GM20431 (cell line): ENCODE results near the gene LPXN.

Source experiments
- in situ Hi-C: fragments of 300-500 bp; cut with MseI, MboI; formaldehyde crosslinking; loops from one replicate; pipeline ENCODE4 v1.15.0; 2020; ENCODE audit warnings: low sequenced_read_pairs; ENCODE audit not compliant: unreplicated experiment

The LPXN gene

GRCh38 chr11:58575377-58576020 is at the start of gene LPXN:
TSS of gene LPXN (minus strand) at chr11:58575856. CDS start at chr11:58575772, 84 bp downstream.
- in situ Hi-C loops = no loop called here

- in situ Hi-C loops = no loop called here
Observed at GRCh38 chr11:58625086-58625485, 49.4 kb upstream of the LPXN start.

- in situ Hi-C loops = no loop called here
Observed at GRCh38 chr11:58622344-58622743, 46.7 kb upstream of the LPXN start, which contains the start of gene CNTF. TSS of gene CNTF (plus strand) at chr11:58622665. CDS start at chr11:58622753, 88 bp downstream.

- in situ Hi-C loops = no loop called here
Observed at GRCh38 chr11:58621586-58622262, 46.1 kb upstream of the LPXN start.

- in situ Hi-C loops = no loop called here
Observed at GRCh38 chr11:58617976-58618557, 42.4 kb upstream of the LPXN start.

GRCh38 chr11:58616594-58616993 is 40.9 kb upstream of the LPXN start:
- in situ Hi-C loops = no loop called here

GRCh38 chr11:58615559-58615958 is 39.9 kb upstream of the LPXN start:
- in situ Hi-C loops = no loop called here

- in situ Hi-C loops = no loop called here
Observed at GRCh38 chr11:58613228-58613627, 37.6 kb upstream of the LPXN start.

GRCh38 chr11:58609723-58610122 is 34.1 kb upstream of the LPXN start:
- in situ Hi-C loops = no loop called here

GRCh38 chr11:58608331-58608730 is 32.7 kb upstream of the LPXN start:
- in situ Hi-C loops = no loop called here

GRCh38 chr11:58606930-58607714 is 31.5 kb upstream of the LPXN start:
- in situ Hi-C loops = no loop called here

GRCh38 chr11:58600510-58600909 is 24.9 kb upstream of the LPXN start:
- in situ Hi-C loops = no loop called here

GRCh38 chr11:58597486-58598144 is 22.0 kb upstream of the LPXN start:
- in situ Hi-C loops = no loop called here

GRCh38 chr11:58596621-58597020 is 21.0 kb upstream of the LPXN start:
- in situ Hi-C loops = no loop called here

- in situ Hi-C loops = no loop called here
Observed at GRCh38 chr11:58594826-58595225, 19.2 kb upstream of the LPXN start.

GRCh38 chr11:58592760-58593472 is 17.3 kb upstream of the LPXN start:
- in situ Hi-C loops = no loop called here

- in situ Hi-C loops = no loop called here
Observed at GRCh38 chr11:58591659-58592058, 16.0 kb upstream of the LPXN start.

GRCh38 chr11:58586998-58587397 is 11.3 kb upstream of the LPXN start:
- in situ Hi-C loops = no loop called here

- in situ Hi-C loops = no loop called here
Observed at GRCh38 chr11:58582437-58582836, 6.8 kb upstream of the LPXN start.

- in situ Hi-C loops = no loop called here
Observed at GRCh38 chr11:58580311-58580710, 4.7 kb upstream of the LPXN start.
